Osteoblast (primary cell): Measurements from ENCODE around the gene CPNE6. TPM values are rescaled to one million over a fixed set of nuclear protein-coding genes. Genes with fewer than 3 reads are reported as not detected.

Experiments used
- DNase-seq: peaks from one replicate; pipeline ENCODE4 v3.0.0; 2011; ENCODE audit warnings: low spot score, mixed read lengths; ENCODE audit not compliant: insufficient read length; ENCODE audit errors: missing footprints
- H2AFZ ChIP-seq: 2 replicates; pipeline ENCODE4 v1.6.0; 2011; ENCODE audit warnings: mild to moderate bottlenecking, low read length
- H3K27ac ChIP-seq: 2 replicates; pipeline ENCODE4 v1.5.1; 2011; ENCODE audit warnings: mild to moderate bottlenecking, low read depth, low read length, moderate library complexity
- H3K27me3 ChIP-seq: 2 replicates; pipeline ENCODE4 v1.6.0; 2012; ENCODE audit warnings: mild to moderate bottlenecking, control low read depth, inconsistent platforms, low read length, moderate library complexity; ENCODE audit not compliant: insufficient read depth
- H3K36me3 ChIP-seq: 2 replicates; pipeline ENCODE4 v1.5.1; 2011; ENCODE audit warnings: mild to moderate bottlenecking, low read length, control low read depth, moderate library complexity; ENCODE audit not compliant: insufficient read depth
- H3K4me1 ChIP-seq: 2 replicates; pipeline ENCODE4 v1.5.1; 2011; ENCODE audit warnings: mild to moderate bottlenecking, low read length, control low read depth, moderate library complexity; ENCODE audit not compliant: insufficient read depth
- H3K4me2 ChIP-seq: 2 replicates; pipeline ENCODE4 v1.6.0; 2011; ENCODE audit warnings: mild to moderate bottlenecking, low read length; ENCODE audit not compliant: insufficient read depth
- H3K4me3 ChIP-seq: fragments of 200-600 bp; sonication (generic); 3 replicates; pipeline ENCODE4 v1.5.1; 2012; ENCODE audit warnings: mild to moderate bottlenecking, low read length, inconsistent platforms; ENCODE audit not compliant: insufficient read depth
- H3K79me2 ChIP-seq: 2 replicates; pipeline ENCODE4 v1.6.0; 2012; ENCODE audit warnings: mild to moderate bottlenecking, low read length, control low read depth, inconsistent platforms; ENCODE audit not compliant: insufficient read depth
- H3K9me3 ChIP-seq: 2 replicates; pipeline ENCODE4 v1.5.1; 2011; ENCODE audit warnings: low read depth, low read length, control low read depth
- H4K20me1 ChIP-seq: 2 replicates; pipeline ENCODE4 v1.6.0; 2012; ENCODE audit warnings: mild to moderate bottlenecking, low read length, control low read depth; ENCODE audit not compliant: insufficient read depth
- total RNA-seq: library from RNA; depleted of rRNA; stranded (reverse); fragments of >200 nt; gene quantifications from 2 replicates; pipeline ENCODE4 v1.2.3, GENCODE V29; 2012
- TF ChIP-seq, protein P1 (sequence below): IDR thresholded peaks from 2 replicates; pipeline ENCODE4 v1.5.1; 2011; ENCODE audit warnings: mild to moderate bottlenecking, low read depth, low read length, moderate library complexity; ENCODE audit errors: extremely low read depth

Gene CPNE6
- total RNA-seq, 1 donor: not detected

DNA sequence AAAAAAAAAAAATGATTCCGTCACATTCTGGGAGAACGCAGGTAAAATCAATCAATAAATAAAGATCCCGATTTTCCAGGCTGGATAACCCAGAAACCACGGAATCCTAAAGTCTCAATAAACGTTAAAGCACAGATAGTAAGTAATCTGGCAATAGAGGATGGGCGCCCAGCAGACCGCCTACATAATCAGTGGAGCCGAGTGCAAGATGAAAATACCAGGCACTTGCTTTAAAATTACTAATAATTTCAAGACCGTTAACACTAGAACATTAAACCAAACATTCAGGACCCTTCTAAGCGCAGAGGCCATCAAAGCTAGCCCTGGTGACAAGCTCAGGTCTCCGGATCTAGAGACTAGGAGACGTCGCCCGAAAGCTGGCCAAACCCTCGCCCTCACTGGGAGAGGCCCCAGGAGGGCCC, 42.0 kb downstream of the CPNE6 start:
- peak overlapping the region; percentile 82 for H3K4me3 ChIP-seq
- H4K20me1 ChIP-seq: no peaks in the 10 kb centered on the region
- DNase-seq: no peak
- no peaks in the 10 kb centered on the region for H3K27me3 ChIP-seq
- H3K9me3 ChIP-seq: no peaks in the 10 kb centered on the region
- peak overlapping the region; percentile 82 for H2AFZ ChIP-seq
- peaks cover 14% of the 10 kb centered on the region for H3K4me1 ChIP-seq
- peaks cover 13% of the 10 kb centered on the region for H3K79me2 ChIP-seq
- peaks cover 14% of the 10 kb centered on the region for H3K36me3 ChIP-seq
- H3K4me2 ChIP-seq: peak overlapping the region; percentile 96
- TF ChIP-seq, protein P1, sequence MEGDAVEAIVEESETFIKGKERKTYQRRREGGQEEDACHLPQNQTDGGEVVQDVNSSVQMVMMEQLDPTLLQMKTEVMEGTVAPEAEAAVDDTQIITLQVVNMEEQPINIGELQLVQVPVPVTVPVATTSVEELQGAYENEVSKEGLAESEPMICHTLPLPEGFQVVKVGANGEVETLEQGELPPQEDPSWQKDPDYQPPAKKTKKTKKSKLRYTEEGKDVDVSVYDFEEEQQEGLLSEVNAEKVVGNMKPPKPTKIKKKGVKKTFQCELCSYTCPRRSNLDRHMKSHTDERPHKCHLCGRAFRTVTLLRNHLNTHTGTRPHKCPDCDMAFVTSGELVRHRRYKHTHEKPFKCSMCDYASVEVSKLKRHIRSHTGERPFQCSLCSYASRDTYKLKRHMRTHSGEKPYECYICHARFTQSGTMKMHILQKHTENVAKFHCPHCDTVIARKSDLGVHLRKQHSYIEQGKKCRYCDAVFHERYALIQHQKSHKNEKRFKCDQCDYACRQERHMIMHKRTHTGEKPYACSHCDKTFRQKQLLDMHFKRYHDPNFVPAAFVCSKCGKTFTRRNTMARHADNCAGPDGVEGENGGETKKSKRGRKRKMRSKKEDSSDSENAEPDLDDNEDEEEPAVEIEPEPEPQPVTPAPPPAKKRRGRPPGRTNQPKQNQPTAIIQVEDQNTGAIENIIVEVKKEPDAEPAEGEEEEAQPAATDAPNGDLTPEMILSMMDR: no peak
- peak overlapping the region; percentile 98 for H3K27ac ChIP-seq

DNA sequence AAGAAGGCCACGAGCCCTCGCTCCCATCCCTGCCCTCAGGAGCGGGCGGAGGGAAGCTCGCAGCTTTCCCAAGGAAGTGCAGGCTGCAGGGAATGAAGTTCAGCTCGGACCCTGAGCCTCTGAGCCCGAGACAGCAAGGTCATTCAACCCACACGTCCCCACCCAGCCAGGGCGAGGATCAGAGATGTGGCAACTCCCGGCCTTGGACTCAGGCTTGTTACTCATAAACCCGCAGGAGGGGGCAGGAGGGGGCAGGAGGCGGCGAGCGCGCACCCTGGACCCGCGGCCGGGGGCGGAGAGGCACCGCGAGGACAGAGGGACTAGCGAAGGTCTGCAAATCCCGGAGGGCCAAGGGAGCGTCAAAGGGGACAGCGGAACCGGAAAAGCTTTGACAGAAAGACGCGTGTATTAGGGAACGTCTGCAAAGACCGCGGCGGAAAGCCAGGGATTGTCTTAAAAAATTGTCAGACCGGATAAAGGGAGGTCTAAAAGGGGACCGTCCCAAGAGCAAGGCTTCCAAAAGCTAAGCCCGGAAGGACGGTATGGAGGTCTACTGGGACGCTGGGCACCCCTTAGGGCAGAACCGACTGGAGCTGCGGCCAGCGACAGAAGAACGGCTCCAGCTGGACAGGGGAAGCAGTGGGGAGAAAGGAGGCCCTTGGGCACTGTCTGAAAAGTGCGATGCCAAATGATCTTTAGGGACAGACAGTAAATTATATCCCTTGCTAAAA, 42.6 kb downstream of the CPNE6 start:
- no peaks in the 10 kb centered on the region for H3K9me3 ChIP-seq
- H3K4me3 ChIP-seq: peak overlapping the region; percentile 82
- H3K36me3 ChIP-seq: peaks cover 20% of the 10 kb centered on the region
- H4K20me1 ChIP-seq: no peaks in the 10 kb centered on the region
- peak overlapping the region; percentile 96 for H3K4me2 ChIP-seq
- H3K27ac ChIP-seq: peak overlapping the region; percentile 98
- DNase-seq: peak; percentile 92
- H2AFZ ChIP-seq: peak overlapping the region; percentile 82
- H3K27me3 ChIP-seq: no peaks in the 10 kb centered on the region
- peaks cover 13% of the 10 kb centered on the region for H3K79me2 ChIP-seq
- H3K4me1 ChIP-seq: peaks cover 14% of the 10 kb centered on the region
- TF ChIP-seq, protein P1: no peak

DNA sequence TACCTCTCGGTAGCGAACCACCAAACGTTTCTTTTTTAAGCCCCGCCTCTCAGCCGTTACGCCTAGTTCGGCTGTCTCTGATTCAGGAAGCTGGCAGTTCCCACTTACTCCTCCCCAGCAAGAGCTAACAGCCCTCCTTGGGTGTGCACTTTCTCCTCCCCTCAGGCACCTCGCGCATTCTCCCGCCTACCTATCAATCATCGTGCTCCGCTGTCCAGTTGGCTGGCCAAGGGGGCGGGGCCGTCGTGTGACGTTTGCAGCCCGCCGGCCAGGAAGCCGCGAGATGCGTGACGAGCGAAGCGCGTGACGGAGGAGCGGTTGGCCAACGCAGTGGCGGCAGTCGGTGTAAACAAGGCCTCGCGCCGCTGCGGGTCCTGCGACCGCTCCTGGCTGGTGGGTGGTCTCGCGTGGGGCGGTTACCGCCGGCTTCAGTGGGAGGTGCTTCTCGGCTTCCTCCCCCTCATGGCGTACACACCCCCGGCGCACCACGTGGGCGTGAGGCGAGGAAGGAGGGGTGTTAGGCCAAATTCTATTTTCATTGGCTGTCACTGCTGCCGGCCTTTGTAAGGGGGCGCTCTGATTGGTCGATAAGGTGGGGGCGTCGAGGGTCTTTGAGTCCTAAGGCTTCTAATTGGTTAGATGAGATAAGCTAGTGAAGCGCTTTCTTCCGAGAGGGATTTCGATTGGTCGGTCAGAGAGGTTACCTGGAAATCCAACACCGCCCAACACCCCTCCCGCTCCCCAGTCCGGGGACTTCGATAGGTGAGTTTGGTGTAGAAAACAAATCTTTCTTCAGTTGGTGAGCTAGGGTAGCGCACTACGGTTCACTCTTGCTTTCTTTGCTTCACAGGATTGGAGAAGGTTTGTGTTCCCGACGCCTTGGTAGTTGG, 43.4 kb downstream of the CPNE6 start, which contains the start of the genes DCAF11 and NRL:
Gene DCAF11 (plus strand): TSS at position 246 of the 890 bp plus-strand sequence. CDS start 818 bp downstream, outside the sequence.
Gene NRL (minus strand): TSS at position 418 of the 890 bp plus-strand sequence. CDS start 32,101 bp downstream, outside the sequence.
- Histone ChIP-seq H3K79me2 (peaks cover 13% of the 10 kb centered on the region), H3K4me3 (peak within 1 kb of the TSS; percentile 82), H3K27ac (peak within 1 kb of the TSS; percentile 98), H2AFZ (peak within 1 kb of the TSS; percentile 87), H3K4me2 (peak within 1 kb of the TSS; percentile 96), H3K9me3 (no peaks in the 10 kb centered on the region), H3K4me1 (peaks cover 14% of the 10 kb centered on the region), H3K36me3 (peaks cover 27% of the 10 kb centered on the region), H3K27me3 (no peaks in the 10 kb centered on the region), H4K20me1 (no peaks in the 10 kb centered on the region)
- peak; percentile 99 for DNase-seq
- TF ChIP-seq, protein P1: no peak
